ENCODE results near the gene MAMLD1.
"Not testable (repeated sequence)": the region's sequence is repeated elsewhere in the genome, so short reads cannot be mapped to it uniquely, and the experiment has no call there.

The MAMLD1 gene, protein sequence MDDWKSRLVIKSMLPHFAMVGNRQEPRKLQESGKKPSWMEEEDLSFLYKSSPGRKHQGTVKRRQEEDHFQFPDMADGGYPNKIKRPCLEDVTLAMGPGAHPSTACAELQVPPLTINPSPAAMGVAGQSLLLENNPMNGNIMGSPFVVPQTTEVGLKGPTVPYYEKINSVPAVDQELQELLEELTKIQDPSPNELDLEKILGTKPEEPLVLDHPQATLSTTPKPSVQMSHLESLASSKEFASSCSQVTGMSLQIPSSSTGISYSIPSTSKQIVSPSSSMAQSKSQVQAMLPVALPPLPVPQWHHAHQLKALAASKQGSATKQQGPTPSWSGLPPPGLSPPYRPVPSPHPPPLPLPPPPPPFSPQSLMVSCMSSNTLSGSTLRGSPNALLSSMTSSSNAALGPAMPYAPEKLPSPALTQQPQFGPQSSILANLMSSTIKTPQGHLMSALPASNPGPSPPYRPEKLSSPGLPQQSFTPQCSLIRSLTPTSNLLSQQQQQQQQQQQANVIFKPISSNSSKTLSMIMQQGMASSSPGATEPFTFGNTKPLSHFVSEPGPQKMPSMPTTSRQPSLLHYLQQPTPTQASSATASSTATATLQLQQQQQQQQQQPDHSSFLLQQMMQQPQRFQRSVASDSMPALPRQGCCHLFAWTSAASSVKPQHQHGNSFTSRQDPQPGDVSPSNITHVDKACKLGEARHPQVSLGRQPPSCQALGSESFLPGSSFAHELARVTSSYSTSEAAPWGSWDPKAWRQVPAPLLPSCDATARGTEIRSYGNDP

DNA sequence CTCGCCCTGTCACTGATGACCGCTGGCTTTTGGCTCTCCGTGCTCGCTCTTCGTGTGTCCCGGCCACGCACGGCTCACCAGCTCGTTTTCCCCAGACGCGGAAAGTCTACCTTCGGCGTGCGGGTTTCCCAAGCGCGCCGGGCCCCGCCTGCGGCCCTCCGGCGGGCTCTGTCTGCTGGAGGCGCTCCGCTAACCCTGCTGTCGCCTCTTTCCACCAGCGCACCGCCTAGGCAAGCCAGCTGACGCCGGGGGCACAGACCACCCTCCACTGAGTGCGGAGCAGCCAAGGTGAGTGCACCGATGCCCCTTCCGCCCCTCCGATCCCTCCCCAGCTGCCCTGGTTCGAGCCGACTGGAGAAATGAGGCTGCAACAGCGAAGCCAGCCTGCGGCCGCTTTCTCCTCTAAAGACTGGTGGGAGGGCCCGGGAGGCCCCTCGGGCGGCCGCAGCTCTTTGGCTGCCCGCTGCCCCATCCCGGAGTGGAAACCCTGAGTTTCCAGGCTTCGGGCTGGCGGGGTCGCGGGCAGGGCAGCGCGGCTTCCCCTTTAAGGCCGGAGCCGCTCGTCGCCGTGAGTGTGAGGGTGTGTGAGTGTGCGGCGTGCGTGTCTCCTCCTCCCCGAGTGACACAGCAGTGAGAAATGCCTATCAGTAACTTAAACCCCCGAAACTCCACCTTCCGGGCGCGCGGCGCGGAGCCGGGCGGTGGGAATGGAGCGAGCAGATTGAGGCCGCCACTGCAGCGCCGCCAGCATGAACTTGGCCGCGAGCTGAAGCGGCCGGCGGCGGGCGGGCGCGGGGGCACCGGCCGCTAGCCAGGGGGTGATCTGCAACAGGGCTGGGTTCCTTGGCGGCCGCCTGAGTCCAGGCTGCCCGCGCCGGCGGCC, at the start of gene MAMLD1:
Gene MAMLD1, plus strand, starts transcription at position 719 of the 883 bp plus-strand sequence. CDS start 82,200 bp downstream, outside the sequence.
- peak; percentile 69 for DNase-seq

DNA sequence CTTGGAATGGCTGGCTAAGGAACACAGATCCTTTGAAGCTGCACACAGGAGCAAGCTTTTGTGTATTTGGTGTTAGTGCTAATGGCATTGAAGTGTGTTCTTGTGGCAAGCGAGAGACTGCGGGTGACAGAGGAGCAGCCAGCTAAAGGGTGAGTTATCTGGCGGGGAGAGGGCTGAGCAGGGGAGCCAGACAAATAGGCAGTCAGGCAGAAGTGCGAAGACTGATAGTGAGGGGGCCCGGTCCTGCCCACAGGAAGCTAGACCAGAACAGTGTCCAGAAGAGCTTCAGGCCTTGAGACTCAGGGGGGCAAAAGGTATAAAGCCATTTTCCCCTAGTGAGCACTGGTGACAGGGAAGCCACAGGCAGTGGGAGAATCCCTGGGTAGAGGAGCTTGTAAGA, 49.6 kb upstream of the MAMLD1 start:
- DNase-seq, result no peak

DNA sequence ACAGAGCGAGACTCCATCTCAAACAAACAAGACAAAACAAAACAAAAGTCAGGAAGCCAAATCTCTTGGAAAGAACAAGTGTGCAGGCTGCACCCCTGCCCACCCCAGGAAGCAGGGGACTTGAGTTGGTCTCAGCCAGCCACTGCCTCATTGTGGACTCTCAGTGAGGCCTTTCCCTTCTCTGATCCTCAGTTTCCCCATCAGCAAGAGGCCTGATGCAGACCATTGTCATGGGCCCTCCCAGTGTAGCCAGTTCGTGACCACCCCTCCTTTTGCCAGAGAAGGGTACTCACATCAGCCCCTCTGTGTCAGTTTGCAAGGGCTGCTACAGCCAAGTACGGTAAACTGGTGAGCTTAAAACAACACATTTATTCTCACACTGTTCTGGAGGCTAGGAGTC, 48.9 kb upstream of the MAMLD1 start:
- no peak for DNase-seq

DNA sequence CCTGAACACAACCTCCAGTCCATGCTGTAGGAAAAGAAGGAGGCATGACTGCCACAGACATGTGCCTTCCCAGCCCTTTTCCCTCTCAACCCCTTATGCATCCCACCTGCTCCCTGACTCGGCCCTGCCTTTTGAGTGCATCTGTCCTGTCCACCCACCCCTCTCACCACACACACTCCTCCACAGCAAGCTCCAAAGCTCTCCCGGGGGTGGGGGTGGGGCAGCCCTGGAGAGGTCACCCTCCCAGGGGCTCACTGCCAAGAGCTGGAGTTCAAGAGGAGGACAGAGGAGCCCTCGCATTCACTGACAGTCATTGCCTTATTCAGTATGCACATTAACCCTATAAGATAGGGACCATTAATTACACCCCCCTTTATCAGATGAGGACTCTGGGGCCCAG, 46.6 kb upstream of the MAMLD1 start:
- no peak for DNase-seq

GRCh38 chrX:150323020-150323419, 40.1 kb upstream of the MAMLD1 start:
- no peak for DNase-seq

DNA sequence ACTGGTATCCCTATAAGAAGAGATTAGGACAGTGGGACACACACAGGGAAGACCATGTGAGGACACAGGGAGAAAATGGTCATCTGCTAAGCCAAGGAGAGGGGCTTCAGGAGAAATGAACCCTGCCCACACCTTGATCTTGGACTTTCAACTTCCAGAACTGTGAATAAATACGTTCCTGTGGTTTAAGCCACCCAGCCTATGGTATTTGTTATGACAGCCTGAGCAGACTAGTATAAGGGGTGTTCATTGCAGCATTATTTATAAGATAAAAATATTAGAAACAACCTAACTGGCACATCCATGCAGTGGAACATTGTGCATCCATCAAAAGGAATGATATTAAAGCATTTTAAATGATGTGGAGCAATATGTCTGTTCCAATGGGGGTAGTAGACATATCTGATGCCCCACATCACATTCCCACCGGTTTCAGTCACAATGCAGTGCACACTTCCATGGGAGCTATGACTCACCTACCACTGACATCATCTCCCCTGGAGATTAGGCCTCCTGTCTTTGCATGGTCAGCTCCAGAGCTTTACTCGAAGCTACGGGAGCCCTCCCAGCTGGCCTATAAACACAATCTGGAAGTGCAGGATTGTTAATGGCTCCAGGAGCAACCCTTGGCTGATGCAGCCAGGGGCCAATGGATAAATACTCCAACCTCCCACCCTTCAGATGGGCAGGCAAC, 38.9 kb upstream of the MAMLD1 start:
- DNase-seq, result no peak

GRCh38 chrX:150324919-150325318, 38.2 kb upstream of the MAMLD1 start:
- DNase-seq, result no peak

- no peak for DNase-seq
Observed at GRCh38 chrX:150326541-150327247, 36.4 kb upstream of the MAMLD1 start.

- DNase-seq, result no peak
Observed at GRCh38 chrX:150329282-150329681, 33.8 kb upstream of the MAMLD1 start.

DNA sequence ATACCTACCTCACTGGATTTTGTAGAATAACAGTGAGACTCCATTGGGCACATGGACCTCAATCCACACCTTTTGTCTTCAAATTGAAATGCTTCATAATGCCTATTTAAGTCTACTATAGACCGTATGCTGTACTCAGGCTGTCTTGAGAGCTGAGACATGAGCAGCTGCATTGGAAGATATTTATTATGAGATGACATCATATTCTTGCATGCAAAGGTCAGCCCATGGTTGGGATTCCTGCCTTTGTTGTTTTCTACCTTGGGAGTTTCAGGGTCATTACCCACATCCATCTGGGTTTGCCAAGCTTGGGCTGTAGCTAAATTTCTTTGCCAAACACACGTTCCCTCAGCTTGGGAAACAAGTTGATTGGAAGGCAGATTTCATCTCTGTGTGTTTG, 33.2 kb upstream of the MAMLD1 start:
- DNase-seq, result no peak

DNA sequence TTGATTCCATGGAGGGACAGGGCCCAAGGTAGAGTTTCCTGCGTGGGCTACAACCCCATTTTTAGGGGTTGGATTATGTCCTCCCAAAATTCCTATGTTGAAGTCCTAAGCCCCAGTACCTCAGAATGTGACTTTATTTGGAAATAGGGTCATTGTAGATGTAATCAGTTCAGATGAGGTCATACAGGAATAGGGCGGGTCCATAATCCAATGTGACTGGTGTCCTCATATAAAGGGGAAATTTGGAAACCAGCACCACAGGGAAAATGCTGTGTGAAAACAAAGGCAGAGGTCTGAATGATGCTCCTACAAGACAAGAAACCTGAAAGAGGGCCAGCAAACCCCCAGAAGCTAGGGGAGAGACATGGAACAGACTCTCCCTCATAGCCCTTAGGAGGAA, 31.1 kb upstream of the MAMLD1 start:
- no peak for DNase-seq

- DNase-seq, result no peak
Observed at GRCh38 chrX:150334100-150334499, 29.0 kb upstream of the MAMLD1 start.

- no peak for DNase-seq
Observed at GRCh38 chrX:150334981-150335380, 28.1 kb upstream of the MAMLD1 start.

- DNase-seq, result no peak
Observed at GRCh38 chrX:150337026-150337425, 26.1 kb upstream of the MAMLD1 start.

GRCh38 chrX:150337536-150337935, 25.6 kb upstream of the MAMLD1 start:
- no peak for DNase-seq

DNA sequence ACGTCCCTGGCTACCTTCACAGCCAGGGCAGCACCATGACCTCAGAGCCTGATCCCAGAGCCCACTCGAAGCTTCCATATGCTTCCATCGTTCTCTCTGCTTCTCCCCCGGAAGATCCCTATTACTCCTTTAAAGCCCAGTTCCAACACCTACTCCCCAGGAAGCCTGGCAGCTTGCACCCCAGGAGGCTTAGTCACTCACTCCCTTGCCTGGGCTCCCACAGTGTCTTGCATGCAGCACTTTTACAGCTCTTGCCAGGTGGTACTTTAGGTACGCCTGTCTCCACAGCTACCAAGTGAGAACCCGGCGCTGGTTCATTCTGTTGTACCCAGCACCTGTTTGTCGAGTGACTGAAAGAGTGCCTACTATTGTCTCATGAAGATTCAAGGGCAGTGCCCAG, 24.5 kb upstream of the MAMLD1 start:
- no peak for DNase-seq

DNA sequence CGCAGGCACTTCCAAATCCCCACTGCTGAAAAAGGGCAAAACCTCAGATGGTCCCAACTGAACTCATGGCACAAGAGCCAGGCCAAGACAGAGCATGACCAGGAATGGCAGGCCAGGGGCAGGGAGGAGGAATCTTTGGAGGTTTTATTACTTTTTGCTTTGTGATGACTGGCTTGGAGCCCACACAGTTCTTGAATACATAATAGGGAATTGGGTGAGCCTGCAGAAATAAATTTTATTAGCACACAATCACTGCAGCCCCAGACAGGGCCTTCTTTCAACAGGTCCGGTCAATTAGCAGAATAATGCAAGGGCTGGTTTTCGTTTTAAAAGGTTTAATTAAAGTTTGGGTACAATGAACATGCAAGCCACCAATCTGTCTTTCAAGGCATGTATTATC, 23.4 kb upstream of the MAMLD1 start:
- no peak for DNase-seq

DNA sequence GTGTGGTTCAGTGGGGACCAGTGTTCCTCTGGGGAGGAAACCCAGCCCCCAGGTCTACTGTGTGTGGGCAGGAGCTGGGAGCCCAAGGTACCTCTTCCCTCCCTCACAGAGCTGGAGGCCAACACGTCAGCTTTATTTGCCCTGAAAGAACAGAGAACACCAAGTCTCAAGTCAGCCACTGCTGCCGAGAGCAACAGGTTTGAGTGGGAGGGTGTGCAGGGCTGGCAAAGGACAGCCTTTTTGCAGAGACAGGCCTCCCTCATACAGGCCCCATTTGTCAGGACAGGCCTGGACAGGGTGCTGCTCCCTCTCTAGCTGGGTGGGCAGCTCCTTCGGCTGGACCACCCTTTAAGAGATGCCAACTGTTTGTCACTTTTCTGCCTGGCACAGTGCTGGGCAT, 22.8 kb upstream of the MAMLD1 start:
- not testable (repeated sequence) for DNase-seq

- no peak for DNase-seq
Observed at GRCh38 chrX:150347471-150347870, 15.6 kb upstream of the MAMLD1 start.

GRCh38 chrX:150348365-150348764, 14.8 kb upstream of the MAMLD1 start:
- DNase-seq, result no peak

DNA sequence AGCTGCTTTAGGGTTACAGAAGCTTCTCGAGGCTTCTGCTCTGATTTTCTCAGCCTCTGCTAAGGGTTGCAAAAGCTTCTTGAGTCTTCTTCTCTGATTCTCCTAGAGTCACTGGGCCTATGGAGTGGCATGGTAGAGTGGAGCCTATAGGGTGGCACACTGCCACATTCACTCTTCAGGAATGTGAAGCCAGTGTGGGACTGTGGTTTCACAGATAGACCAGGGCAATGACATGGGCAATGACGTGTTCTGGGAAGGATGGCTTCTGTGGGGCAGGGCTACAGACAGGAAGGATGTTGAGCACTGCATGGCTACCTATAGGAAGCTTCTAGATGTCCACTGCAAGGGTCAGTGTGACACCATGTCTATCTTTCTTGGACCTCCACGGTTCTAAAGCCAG, 11.0 kb upstream of the MAMLD1 start:
- DNase-seq, result no peak

GRCh38 chrX:150352581-150352980, 10.5 kb upstream of the MAMLD1 start:
- no peak for DNase-seq

Measured in CD4-positive, alpha-beta T cell treated with Interleukin-17A for 1 hour (primary cell).